ENCODE measurements around the gene SFR1.

- TF ChIP-seq CTCF (IDR thresholded peaks at IDR 0.05 in 8 of 11, conservative IDR thresholded peaks at IDR 0.05 in 3 of 11) (no peak), POLR2A (IDR thresholded peaks at IDR 0.05) (no peak)
These were observed 20.1 kb downstream of the SFR1 start for GRCh38 chr10:104142081-104142480.

Measured in spleen (tissue), 7 donors.